Measurements from ENCODE around the gene PRF1. TPM values are rescaled to one million over a fixed set of nuclear protein-coding genes. Genes with fewer than 3 reads are reported as not detected.
"Not testable (repeated sequence)": the region's sequence is repeated elsewhere in the genome, so short reads cannot be mapped to it uniquely, and the experiment has no call there.

The PRF1 gene
- total RNA-seq, 1 donor from 2014 or later, result 29.5 TPM

- H3K9me3 ChIP-seq, result peaks cover 8% of the 10 kb centered on the region
- H3K36me3 ChIP-seq, result no peaks in the 10 kb centered on the region
- no peaks in the 10 kb centered on the region for H3K27me3 ChIP-seq (ENCODE audit: low read depth)
- DNase-seq, result no peak
- H3K4me1 ChIP-seq, result no peaks in the 10 kb centered on the region
- intact Hi-C loops (cut with DNase I), result no loop called here
- no peak overlapping the region for H3K4me3 ChIP-seq
- no peak for TF ChIP-seq CTCF (IDR thresholded peaks at IDR 0.05)
- no peak for ATAC-seq
- H3K27ac ChIP-seq, result no peak overlapping the region
These were observed 13.4 kb upstream of the PRF1 start for GRCh38 chr10:70615784-70616522.

GRCh38 chr10:70615211-70615610 lies 12.7 kb upstream of the PRF1 start:
- H3K4me3 ChIP-seq, result no peak overlapping the region
- peaks cover 4% of the 10 kb centered on the region for H3K9me3 ChIP-seq
- no peak for DNase-seq
- no peaks in the 10 kb centered on the region for H3K36me3 ChIP-seq
- no peak for ATAC-seq
- no peak for TF ChIP-seq CTCF (IDR thresholded peaks at IDR 0.05)
- H3K27ac ChIP-seq, result no peak overlapping the region
- H3K4me1 ChIP-seq, result no peaks in the 10 kb centered on the region
- H3K27me3 ChIP-seq (ENCODE audit: low read depth), result no peaks in the 10 kb centered on the region
- intact Hi-C loops (cut with DNase I), result no loop called here

- H3K27ac ChIP-seq; H3K27me3 ChIP-seq (ENCODE audit: low read depth); H3K9me3 ChIP-seq; H3K4me3 ChIP-seq; H3K4me1 ChIP-seq; ATAC-seq; DNase-seq; intact Hi-C loops (cut with DNase I); H3K36me3 ChIP-seq: not testable (repeated sequence)
These were observed 11.8 kb upstream of the PRF1 start for GRCh38 chr10:70614364-70614763.

GRCh38 chr10:70613941-70614340 lies 11.4 kb upstream of the PRF1 start:
- H3K4me3 ChIP-seq, result no peak overlapping the region
- DNase-seq, result no peak
- no peaks in the 10 kb centered on the region for H3K4me1 ChIP-seq
- H3K36me3 ChIP-seq, result no peaks in the 10 kb centered on the region
- intact Hi-C loops (cut with DNase I), result no loop called here
- ATAC-seq, result no peak
- no peaks in the 10 kb centered on the region for H3K27me3 ChIP-seq (ENCODE audit: low read depth)
- no peak overlapping the region for H3K27ac ChIP-seq
- H3K9me3 ChIP-seq, result no peaks in the 10 kb centered on the region
- no peak for TF ChIP-seq CTCF (IDR thresholded peaks at IDR 0.05)

GRCh38 chr10:70607936-70608335 lies 5.4 kb upstream of the PRF1 start:
- Histone ChIP-seq H3K4me1 (no peaks in the 10 kb centered on the region), H3K9me3 (no peaks in the 10 kb centered on the region), H3K36me3 (no peaks in the 10 kb centered on the region), H3K27ac (no peak overlapping the region), H3K27me3 (ENCODE audit: low read depth) (no peaks in the 10 kb centered on the region), H3K4me3 (no peak overlapping the region)
- intact Hi-C loops (cut with DNase I), result no loop called here
- DNase-seq, result no peak
- no peak for TF ChIP-seq CTCF (IDR thresholded peaks at IDR 0.05)
- no peak for ATAC-seq

GRCh38 chr10:70605161-70605560 lies 2.6 kb upstream of the PRF1 start:
- H3K4me3 ChIP-seq, result no peak overlapping the region
- intact Hi-C loops (cut with DNase I), result no loop called here
- no peaks in the 10 kb centered on the region for H3K4me1 ChIP-seq
- no peaks in the 10 kb centered on the region for H3K27me3 ChIP-seq (ENCODE audit: low read depth)
- no peak for TF ChIP-seq CTCF (IDR thresholded peaks at IDR 0.05)
- DNase-seq (no peak), ATAC-seq (no peak)
- H3K36me3 ChIP-seq, result no peaks in the 10 kb centered on the region
- no peak overlapping the region for H3K27ac ChIP-seq
- H3K9me3 ChIP-seq, result no peaks in the 10 kb centered on the region

All from lower lobe of right lung (tissue), 2 donors.